SK-N-SH (cell line): ENCODE data around the gene ABHD2.
A peak's percentile ranks its signal among the peaks of the same experiment; 100 is the strongest.

Source experiments
- CTCF ChIP-seq: fragments of 200-600 bp; sonication (generic); IDR thresholded peaks from 2 replicates; pipeline ENCODE4 v1.6.1; 2017; ENCODE audit warnings: antibody characterized with exemption, mild to moderate bottlenecking, moderate library complexity
- EP300 ChIP-seq, 2 experiments: IDR thresholded peaks; 2 replicates each; pipeline versions ENCODE4 v1.4.0 to v1.6.1; 2012; ENCODE audit warnings: borderline replicate concordance in 1 of 2, low read depth in 1 of 2, low read length in 1 of 2
- GATA2 ChIP-seq: sonication (generic); formaldehyde crosslinking; IDR thresholded peaks from 2 replicates; pipeline ENCODE4 v1.5.0; 2020; ENCODE audit warnings: mild to moderate bottlenecking, missing genetic modification reagents
- JUND ChIP-seq: IDR thresholded peaks from 2 replicates; pipeline ENCODE4 v1.4.0; 2012
- MEF2A ChIP-seq: IDR thresholded peaks from 2 replicates; pipeline ENCODE4 v1.4.0; 2012; ENCODE audit warnings: low read depth, borderline replicate concordance
- RAD21 ChIP-seq: IDR thresholded peaks from 2 replicates; pipeline ENCODE4 v1.6.1; 2012; ENCODE audit warnings: mild to moderate bottlenecking, low read length
- SIN3A ChIP-seq: IDR thresholded peaks from 2 replicates; pipeline ENCODE4 v1.6.1; 2012; ENCODE audit warnings: low read depth, mild to moderate bottlenecking, low read length, moderate library complexity, borderline replicate concordance
- TAF1 ChIP-seq: IDR thresholded peaks from 2 replicates; pipeline ENCODE4 v1.6.1; 2012; ENCODE audit warnings: low read depth, mild to moderate bottlenecking, low read length, moderate library complexity, borderline replicate concordance
- TCF12 ChIP-seq: IDR thresholded peaks from 2 replicates; pipeline ENCODE4 v1.4.0; 2012

DNA sequence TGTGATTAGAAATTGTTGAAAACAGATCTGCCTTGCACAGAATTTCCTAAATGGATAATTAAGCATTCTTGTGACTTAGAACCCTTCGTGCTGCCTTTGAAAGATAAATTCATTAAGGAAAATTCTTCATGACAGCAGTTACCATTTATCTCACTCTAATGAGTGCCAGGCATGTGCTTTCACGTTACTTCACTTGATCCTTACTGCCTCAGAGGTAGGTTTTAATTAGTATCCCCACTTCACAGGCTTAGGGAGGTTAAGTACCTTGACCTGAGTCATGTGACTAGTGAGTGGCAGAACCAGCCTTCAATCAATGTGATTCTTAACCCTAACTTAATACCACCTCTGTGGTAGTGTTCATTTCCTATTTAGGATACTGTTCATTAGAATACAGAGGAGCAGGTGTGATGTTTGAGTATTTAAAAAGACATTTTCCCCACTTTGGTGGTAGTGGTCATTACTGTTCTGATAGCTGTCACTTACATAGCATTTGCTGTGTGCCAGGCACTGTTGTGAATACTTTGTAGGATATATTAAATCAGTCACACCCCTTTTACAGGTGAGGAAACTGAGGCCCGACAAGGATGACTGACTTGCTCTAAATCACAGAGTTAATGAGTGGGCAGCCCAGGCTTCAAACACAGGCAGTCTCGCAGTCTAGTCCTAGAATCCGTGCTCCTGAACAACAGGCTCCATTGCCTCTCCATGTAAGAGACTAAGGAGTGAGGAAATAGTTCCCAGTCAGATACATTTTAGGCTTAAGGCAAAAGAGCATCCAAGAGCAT lies 75.2 kb downstream of the ABHD2 start:
- peak in 1 of 2 experiments; percentile 38; a peak in 1 of 4 replicates for TF ChIP-seq EP300 (IDR thresholded peaks at IDR 0.05; ENCODE audit: borderline replicate concordance in 1 of 2, low read depth in 1 of 2, low read length in 1 of 2)
- TF ChIP-seq JUND = no peak
- no peak for TF ChIP-seq SIN3A
- no peak for TF ChIP-seq CTCF
- no peak for TF ChIP-seq RAD21
- TF ChIP-seq TAF1 = no peak
- TF ChIP-seq TCF12 = no peak
- TF ChIP-seq GATA2 (CRISPR knock-in tag) = no peak
- TF ChIP-seq MEF2A = no peak
